HG02678 (cell line): ENCODE measurements around the gene ATP2C2.
"Not testable (repeated sequence)": the region's sequence is repeated elsewhere in the genome, so short reads cannot be mapped to it uniquely, and the experiment has no call there.

Experiments used
- ATAC-seq: cut with Tn5 transposase; IDR thresholded peaks from one replicate; pipeline ENCODE4 v1.9.1; 2021; ENCODE audit warnings: mild to moderate bottlenecking, moderate library complexity; ENCODE audit not compliant: unreplicated experiment

Gene ATP2C2

DNA sequence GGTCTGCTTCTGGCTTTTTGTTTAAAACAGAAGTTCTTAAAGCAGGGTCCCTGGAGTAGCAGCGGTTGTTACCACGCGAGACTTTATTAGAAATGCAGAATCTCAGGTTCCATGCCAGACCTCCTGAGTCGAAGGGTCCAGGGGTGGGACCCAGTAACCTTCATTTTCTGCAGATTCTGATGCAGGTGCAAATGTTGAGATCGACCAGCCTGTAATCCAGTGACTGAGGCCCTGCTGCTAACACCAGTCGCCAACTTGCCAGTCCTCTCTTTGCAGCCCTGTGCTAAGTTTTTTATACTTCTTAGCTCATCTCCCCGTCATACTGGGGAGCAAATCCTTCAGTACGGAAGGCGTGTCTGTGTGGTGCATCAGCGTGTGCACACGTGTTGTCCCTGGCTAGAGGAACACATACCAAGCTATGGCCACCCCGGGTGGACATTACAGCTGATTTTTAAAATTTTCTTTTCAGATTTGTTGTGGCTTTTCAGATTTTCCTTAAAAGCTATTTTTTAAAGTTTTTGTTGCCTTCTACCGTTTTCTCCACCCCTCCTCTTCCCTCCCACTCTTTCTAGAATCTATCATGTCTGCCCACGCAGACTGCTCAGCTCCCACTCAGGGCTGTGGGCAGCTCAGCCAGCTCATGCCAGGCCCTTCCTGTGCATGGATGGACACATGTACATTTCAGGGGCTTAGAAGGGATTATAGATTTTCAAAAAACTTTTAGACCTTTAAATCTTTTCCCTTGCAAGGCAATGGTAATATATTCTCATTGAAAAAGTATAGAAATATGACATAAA lies 78.5 kb downstream of the ATP2C2 start:
- no peak for ATAC-seq

DNA sequence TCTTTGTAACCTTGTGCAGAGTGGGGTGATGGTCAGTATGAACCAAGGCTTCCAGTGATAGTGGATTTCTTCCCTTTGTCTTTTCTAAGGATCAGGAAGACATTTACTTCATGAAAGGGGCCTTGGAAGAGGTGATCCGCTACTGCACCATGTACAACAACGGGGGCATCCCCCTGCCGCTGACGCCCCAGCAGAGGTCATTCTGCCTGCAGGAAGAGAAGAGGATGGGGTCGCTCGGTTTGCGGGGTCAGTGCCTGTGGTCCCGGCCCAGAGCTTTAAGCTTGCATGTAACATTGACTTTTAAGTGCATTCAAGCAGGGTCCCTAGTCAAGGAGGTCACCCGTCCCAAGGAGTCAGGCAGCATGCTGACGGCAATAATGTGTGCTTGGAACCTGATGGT lies 80.1 kb downstream of the ATP2C2 start:
- ATAC-seq: no peak

DNA sequence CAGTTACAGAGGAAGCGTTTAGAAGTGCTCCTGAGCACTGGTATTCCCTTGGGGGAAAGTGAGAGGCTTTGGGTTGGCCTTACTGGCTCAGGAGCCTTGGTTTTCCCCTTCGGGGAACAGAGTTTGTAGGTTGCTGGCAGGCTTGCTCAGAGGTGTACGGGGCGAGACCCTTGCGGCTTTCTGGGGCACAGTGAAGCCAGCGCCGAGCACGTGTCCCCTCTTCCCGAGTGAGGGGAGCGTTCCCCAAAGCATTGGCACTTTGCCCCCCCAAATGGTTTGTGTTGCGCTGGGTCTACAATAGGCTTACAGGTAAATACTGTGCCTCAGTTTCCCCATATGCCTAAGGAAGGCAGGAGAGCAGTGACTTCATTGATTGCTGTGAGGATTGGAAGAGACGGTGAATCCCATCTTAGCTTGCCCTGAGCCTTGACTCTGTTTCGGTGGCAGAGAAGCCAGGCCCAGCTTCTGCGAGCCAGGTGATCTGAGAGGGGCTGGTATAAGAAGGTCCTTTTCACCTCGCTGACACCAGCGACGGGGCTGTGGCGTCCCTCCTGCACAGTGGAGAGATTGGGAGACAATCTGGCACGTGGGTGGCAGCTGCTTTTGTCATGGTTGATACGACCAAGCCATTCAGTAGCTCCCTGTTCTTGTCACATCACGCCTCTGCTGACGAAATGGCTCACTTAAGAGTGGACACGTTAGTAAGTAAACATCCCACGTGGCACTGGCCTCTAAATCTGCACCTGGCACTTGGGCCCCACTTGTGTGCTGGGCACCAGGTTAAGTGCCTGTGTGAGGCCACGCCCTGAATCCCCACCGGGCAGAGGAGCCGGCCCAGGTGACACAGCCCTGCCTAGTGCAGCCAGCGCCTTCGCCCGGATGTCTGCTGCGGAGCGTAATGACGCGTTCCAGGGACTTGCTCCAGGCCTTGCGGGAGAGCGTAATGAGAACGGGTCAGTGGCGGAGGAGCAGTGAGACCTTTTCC lies 81.1 kb downstream of the ATP2C2 start:
- ATAC-seq: no peak

DNA sequence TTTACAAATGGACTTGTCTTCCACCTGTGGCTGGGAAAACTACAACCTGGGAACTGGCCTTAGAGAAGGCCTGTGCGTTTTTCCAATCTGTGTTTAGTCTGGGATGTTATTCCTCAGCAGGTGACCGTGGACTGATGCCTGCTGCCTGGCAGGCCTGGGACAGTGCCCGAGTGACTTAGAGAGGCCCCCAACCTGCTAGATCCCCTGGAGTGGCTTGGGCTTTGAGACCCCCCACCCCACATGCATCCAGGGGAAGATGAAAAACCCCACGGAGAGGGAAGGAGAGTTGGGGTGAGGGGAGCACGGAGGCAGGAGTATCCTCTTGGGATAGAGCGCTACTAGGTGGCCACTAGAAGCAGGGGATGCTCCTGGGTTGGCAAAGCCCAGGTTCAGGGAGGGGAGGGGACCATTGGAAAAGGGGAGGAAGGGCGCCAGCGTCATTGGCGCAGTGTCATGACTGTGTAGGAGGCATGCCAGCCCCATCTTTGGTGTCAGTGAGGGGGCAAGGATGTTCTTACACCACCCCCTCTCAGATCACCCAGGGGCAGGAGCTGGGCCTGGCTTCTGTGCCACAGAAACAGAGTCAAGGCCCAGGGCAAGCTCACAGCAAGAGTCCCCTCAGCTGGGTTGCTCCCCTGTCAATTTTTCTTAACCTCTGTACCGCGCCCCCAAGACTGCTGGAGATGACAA lies 82.0 kb downstream of the ATP2C2 start:
- no peak for ATAC-seq

DNA sequence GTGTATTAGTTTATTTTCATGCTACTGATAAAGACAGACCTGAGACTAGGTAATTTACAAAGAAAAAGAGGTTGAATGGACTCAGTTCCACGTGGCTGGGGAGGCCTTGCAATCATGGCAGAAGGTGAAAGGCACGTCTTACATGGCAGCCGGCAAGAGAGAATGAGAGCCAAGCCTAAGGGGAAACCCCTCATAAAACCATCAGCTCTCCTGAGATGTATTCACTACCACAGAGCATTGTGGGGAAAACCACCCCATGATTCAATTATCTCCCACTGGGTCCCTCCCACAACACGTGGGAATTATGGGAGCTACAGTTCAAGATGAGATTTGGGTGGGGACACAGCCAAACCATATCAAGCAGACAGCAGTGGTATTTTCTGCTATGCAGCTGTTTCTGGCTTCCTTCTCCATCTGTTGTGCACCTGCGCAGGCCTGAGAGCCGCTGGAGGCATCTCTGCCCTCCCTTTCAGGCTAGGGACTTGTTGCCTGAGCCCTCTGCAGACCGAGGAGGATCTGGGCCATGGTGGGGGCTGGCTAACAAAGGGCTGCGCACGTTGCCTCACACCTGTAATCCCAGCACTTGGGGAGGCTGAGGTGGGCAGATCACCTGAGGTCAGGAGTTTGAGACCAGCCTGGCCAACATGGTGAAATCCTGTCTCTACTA lies 82.8 kb downstream of the ATP2C2 start:
- not testable (repeated sequence) for ATAC-seq

DNA sequence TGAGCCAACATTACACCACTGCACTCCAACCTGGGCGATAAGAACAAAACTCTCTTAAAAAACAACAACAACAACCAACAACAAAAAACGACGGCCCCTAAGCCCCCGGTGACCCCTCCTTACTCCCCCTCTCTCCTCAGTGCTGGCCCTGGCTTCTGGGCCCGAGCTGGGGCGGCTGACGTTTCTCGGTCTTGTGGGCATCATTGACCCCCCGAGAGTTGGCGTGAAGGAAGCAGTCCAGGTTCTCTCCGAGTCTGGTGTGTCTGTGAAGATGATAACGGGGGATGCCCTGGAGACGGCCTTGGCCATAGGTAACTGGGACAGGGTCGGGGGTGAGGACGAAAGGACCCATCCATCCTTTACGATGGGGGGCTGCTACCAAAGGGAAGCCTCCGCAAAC lies 83.4 kb downstream of the ATP2C2 start:
- no peak for ATAC-seq

DNA sequence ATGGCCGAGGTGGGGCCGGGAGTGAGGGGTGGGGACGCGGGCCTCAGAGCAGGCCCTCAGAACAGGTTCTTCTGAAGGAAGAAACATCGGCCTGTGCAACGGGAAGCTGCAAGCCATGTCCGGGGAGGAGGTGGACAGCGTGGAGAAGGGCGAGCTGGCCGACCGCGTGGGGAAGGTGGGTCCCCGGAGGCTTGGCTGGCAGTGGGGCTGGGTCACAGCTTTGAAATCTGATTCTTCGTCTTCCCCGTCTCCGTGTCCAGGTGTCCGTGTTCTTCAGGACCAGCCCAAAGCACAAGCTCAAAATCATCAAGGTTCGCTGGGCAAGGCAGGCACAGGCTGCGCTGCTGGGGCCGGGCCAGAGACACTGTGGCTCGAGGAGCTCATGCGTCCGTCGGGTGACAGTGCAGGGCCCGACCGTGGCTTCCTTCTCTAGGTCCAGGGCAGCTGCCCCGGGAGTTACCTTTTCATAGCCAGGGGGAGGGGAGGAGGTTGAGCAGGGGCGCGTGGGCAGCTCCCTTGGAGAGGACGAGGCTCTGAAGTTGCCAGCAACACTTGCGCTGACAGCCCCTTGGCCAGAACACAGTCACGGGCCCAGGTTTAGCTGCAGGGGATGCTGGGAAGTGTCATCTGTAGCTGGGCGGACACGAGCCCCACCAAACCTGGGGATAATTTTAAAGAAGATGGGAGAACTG lies 84.9 kb downstream of the ATP2C2 start:
- ATAC-seq: no peak

DNA sequence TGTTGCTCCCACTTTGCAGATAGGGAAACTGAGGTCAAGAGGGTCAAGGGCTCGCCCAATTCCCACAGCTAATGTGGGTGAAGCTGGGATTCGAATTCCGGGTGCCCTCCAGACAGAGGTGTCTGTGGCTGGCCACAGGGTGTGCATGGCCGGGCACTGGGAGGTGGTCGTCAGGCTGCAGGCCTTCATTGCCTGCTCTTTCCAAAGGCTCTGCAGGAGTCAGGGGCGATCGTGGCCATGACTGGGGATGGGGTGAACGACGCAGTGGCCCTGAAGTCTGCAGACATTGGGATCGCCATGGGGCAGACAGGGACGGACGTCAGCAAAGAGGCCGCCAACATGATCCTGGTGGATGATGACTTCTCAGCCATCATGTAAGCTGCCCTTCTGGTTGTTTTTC lies 86.3 kb downstream of the ATP2C2 start:
- ATAC-seq: no peak

DNA sequence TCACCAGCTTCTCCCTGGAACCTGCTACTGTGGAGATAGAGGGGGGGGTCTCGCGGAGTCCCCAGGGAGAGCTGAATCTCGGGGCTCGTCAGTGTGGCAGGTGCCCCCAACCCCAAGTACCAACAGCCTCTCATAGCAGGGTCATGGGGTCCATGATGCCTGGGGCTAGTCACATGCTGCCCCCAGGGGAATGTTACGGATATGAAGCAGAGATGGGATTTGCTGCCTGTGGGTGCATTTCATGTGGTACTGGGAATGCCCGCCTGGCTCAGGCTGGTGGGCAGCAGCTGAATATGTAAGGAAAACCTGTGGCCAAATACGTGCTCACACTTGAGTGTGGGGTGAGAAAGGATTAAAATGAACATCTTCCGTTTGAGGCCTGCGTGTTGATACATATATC lies 86.7 kb downstream of the ATP2C2 start:
- ATAC-seq: no peak

DNA sequence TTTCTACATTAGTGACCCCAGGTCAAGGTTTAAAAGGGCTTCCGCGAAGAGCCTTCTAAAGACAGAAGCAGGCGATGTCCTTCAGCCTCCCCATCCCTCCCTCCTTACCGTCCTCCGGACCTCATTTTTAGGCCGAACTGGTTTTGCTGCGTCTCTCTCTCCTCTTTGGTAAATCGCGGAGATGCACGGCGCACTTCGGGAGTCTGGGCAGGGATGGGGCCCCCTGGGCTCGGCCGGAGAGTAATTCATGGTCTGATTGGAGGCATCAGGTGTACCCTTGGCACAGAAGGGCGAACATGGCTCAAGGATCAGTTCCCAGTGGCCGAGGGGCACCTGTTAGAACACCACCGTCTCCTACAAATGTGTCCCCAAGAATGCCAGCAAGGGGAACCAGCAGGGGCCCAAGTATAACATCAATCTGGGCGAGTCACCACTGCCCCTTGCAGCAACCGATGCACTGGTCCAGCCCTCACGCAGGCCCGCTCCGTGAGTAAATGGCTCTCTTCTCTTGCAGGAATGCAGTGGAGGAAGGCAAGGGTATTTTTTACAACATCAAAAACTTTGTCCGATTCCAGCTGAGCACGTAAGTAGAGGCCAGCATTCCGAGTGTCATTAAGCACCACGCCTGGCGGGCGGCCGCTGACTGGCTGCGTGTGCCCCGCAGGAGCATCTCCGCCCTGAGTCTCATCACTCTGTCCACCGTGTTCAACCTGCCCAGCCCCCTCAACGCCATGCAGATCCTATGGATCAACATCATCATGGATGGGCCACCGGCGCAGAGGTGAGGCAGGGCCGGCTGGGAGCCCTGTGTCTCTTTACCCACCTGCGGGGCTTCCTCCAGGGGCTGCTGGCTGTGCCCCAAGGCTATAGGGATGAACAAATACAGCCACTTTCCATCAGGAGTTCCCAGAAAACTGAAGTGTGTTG lies 90.5 kb downstream of the ATP2C2 start:
- ATAC-seq: no peak

DNA sequence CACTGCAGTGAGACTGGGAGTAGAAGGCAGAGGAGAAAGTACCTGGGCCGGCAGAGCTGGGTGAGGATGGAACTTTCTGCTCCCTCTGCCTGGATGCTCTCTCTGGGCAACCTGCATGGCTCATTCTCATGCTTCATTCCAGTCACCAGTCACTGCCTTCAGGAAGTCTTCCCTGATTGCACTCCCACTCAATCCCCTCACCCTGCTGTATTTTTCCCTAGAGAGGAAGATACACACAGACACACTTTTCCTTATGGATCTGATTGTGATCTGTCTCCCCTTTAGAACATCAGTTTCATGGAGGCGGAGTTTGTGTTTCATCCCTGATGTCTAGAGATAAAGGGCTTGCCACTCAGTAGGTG lies 91.2 kb downstream of the ATP2C2 start:
- ATAC-seq: no peak

DNA sequence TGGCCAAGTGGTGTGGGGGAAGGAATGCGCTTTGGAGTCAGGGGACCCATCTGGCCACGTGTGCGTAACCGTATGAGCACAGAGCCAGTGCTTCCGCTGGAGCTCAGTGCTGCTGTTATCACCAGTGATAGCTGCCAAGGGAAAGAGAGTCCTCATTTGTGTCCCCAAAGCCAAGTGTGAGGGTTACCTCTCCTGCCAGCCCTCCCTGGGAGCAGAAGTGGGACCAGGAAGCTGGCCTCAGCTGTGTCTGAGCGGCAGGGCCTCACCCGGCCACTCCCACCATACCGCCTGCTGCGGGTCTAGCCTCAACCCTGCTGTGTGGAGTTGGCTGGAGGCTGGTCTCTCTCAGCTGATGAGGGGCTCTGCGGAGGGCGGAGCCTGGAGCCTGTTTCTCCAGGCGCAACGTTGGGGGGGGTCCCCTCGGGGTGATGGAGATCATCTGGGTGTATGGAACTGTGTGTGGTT lies 91.6 kb downstream of the ATP2C2 start:
- no peak for ATAC-seq

DNA sequence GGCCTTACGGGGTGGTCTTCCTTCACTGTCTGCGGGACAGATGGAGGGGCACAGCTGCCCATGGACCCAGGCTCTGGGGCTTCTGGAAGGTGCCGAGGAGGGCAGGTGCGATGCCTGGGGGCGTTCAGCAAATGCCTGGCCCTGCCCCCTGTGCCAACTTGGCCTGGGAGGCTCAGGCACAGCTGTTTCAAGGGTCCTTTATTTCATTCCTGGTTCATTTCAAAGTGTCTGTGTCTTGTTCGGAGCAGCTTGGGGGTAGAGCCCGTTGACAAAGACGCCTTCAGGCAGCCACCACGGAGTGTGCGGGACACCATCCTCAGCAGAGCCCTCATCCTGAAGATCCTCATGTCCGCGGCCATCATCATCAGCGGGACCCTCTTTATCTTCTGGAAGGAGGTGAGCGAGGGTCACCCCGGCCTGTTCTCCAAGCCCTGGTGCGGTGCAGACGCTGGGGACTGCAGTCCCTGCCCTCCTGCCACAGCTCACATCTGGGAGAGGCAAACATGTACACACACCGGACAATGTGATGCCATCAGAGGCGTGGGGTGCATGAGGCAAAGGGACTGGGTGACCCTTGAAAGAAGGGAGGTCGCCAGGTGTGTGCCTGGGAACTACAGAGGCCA lies 92.2 kb downstream of the ATP2C2 start:
- no peak for ATAC-seq

DNA sequence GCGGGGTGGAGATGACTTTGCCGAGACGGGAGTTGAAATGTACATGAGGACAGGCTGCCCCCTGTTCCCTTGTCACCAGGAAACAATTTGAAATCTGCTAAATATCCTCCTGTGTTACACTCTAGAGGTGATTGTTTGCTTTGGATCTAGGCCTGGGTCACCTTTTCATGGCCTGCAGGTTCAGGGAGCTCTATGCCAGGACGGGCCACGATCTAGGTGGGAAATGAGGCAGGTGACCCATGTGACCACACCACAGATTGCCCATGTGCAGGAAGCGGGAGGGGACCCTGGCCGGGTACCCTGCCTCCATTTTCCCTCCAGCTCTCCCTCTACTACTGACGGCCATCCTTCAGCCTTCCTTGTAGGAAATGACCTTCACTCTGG lies 92.7 kb downstream of the ATP2C2 start:
- ATAC-seq: no peak

DNA sequence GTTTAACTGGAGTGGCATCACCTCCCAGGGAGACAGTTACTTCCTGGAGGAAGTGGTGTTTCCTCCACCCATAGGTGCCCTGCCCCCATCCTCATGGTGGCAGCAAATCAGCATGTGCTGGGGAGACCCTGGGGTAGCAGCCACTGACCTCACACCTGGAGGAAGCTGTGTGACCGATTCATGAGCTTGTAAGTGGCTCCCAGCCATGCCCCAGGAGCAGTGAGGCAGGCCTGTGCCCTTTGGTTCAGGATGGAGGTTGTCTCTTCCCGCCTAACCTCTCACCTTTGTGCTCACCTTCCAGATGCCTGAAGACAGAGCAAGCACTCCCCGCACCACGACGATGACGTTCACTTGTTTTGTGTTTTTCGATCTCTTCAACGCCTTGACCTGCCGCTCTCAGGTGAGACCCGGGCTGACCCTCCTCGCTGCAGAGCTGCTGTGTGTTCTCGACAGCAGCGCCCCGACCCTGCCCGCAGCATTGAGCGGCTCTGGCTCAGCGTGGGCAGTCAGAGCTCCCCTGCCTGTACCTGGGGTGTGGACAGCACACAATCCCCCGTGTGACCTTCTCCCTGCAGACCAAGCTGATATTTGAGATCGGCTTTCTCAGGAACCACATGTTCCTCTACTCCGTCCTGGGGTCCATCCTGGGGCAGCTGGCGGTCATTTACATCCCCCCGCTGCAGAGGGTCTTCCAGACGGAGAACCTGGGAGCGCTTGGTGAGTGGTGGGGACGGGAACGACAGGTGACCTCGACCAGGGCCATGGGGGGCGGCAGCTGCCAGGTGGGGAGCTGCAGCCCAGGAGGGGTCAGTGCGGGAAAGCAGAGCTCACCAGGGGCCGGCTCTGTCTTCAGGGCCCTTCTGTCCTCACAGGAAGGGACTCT lies 93.3 kb downstream of the ATP2C2 start:
- no peak for ATAC-seq

DNA sequence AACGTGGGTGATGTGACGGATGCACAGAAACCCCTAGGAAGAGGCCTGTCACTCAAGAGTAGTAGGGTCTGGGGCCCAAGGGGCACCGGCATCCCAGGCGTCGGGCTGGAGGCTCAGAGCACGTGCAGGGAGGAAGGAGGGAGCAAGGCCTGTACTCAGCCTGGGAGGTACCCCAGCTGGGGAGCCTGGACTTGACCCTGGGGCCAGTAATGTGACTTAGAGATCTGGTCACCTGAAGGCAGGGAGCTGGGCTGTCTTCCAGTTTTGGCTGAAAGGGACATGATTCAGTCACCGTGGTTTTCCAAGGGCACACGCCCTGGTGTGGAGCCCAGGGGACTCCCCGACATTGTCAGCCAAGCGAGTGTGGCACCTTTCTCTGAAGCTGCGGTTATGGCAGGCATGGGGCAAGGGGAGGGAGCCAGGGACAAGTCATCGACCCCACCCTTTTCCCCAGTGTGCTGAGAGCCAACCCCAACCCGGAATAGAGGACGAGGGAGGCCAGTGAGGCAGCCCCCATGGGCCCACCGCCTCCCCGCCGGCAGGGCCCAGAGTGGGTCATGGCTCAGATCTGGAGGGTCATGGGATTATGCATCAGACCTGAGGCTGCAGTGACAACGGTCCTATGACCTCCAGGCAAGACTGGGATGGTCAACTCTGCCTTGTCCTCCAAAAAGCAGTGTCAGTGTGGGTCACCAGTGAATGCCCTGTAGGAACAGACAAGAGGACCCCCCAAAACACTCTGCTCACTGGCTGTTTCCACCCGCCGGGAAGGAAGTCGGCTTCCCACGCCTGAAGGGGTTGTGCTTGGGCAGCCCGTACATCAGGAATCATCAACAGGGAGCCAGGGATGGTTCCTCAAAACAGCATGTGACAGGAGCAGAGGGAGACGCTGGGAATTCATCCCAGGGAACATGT lies 94.2 kb downstream of the ATP2C2 start:
- no peak for ATAC-seq

DNA sequence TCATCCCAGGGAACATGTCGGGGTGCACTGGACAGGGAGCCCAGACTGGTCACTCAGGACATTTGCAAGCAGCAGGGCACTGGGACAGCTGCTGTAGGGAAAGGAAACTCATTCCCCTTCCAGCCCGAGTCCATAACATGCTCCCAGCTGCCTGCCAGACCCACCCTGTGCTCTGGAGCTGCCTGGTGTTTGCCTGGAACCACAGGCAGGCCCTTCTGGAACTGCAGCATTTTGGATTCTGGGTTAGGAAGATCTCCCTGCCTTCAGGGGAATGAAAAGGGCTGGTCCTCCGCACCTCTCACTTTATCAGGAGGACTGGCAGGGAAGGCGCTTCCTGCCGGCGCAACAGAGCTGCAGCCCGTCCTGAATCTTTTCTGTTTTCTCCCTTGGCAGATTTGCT lies 94.9 kb downstream of the ATP2C2 start:
- no peak for ATAC-seq
